Immature natural killer cell (primary cell): ENCODE results near the gene NRXN3. TPM values are rescaled to one million over a fixed set of nuclear protein-coding genes. Genes with fewer than 3 reads are reported as not detected.

Source experiments
- DNase-seq, 3 donors: peaks; one replicate each; pipeline ENCODE4 v3.0.0; 2022; ENCODE audit warnings: mixed read lengths in 1 of 3
- H3K27ac Mint-ChIP-seq, 6 donors: one replicate each; pipeline ENCODE4 v1.8.0; 2020; ENCODE audit warnings: mixed read lengths in 6 of 6, mild to moderate bottlenecking in 5 of 6, inconsistent platforms in 4 of 6, moderate library complexity in 3 of 6
- H3K27me3 Mint-ChIP-seq, 3 donors: one replicate each; pipeline ENCODE4 v1.8.0; 2020 to 2021; ENCODE audit warnings: low read depth in 3 of 3, mild to moderate bottlenecking in 3 of 3, mixed read lengths in 3 of 3, moderate library complexity in 3 of 3, inconsistent platforms in 1 of 3
- H3K36me3 Mint-ChIP-seq, 3 donors: one replicate each; pipeline ENCODE4 v1.8.0; 2020; ENCODE audit warnings: mixed read lengths in 3 of 3, inconsistent platforms in 2 of 3, mild to moderate bottlenecking in 2 of 3
- H3K4me1 Mint-ChIP-seq, 2 donors: one replicate each; pipeline ENCODE4 v1.8.0; 2020; ENCODE audit warnings: inconsistent platforms in 2 of 2, mild to moderate bottlenecking in 2 of 2, mixed read lengths in 2 of 2, moderate library complexity in 1 of 2
- H3K4me3 Mint-ChIP-seq, 5 donors: one replicate each; pipeline ENCODE4 v1.8.0; 2020; ENCODE audit warnings: mild to moderate bottlenecking in 5 of 5, mixed read lengths in 5 of 5, inconsistent platforms in 3 of 5, moderate library complexity in 3 of 5
- H3K9me3 Mint-ChIP-seq, 6 donors: one replicate each; pipeline ENCODE4 v1.8.0; 2020; ENCODE audit warnings: mild to moderate bottlenecking in 6 of 6, mixed read lengths in 6 of 6, inconsistent platforms in 4 of 6, moderate library complexity in 3 of 6
- polyA plus RNA-seq, 3 donors: library from polyadenylated mRNA; unstranded; fragments of 300-500 nt; fragmentation: Illumina TruSeq; gene quantifications; one replicate each; pipeline ENCODE4 v1.2.3, GENCODE V29; 2021

Gene NRXN3
- polyA plus RNA-seq, 3 donors from 2014 or later: not detected

DNA sequence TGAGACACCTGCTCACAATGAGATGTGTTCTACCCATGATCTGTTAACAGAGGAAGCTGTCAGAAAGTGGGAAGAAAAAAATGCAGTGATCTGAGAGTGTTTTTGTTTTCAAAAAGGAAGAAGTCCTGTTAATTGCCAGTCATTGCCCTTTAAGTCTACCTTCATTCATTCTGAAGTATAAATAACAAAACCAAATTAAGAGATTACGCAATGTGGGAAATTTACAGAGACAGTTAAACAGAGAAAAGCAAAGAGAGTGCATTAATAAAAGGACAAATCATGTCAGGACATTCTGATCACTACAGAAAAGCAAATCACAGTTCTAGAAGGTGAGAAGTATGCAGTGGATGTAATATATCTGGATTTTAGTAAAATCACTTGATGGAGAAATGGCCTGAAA is 154.2 kb downstream of the NRXN3 start:
- H3K9me3 Mint-ChIP-seq: peaks cover 0 to 14% (median 1%) of the 10 kb centered on the region in 6 donors
- H3K4me1 Mint-ChIP-seq: no peaks in the 10 kb centered on the region
- no peaks in the 10 kb centered on the region for H3K36me3 Mint-ChIP-seq
- DNase-seq: no peak
- H3K27me3 Mint-ChIP-seq: peaks cover 0 to 14% (median 3%) of the 10 kb centered on the region in 3 donors
- H3K27ac Mint-ChIP-seq: no peak overlapping the region
- no peak overlapping the region for H3K4me3 Mint-ChIP-seq

DNA sequence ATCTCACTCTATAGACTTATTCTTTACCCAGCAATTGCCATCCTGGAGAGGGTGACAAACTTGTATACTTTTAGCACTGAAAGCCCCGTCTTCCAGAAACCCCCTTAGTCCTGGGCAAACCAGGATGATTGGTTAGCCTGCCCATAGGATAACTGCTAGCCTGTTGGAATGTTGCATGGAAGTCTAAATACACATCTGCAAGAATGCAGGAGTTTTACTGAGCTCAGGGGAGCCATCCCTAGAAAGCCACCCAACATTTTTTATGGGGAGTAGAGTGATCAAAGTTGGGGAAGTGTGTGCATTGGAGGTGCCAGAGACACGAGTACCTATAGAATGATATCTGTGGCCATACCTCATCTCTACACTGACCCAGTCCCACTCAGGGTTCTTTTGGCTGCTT is 155.7 kb downstream of the NRXN3 start:
- H3K4me1 Mint-ChIP-seq: no peaks in the 10 kb centered on the region
- peaks cover 0 to 11% (median 0%) of the 10 kb centered on the region in 6 donors for H3K9me3 Mint-ChIP-seq
- no peak overlapping the region for H3K27ac Mint-ChIP-seq
- H3K36me3 Mint-ChIP-seq: no peaks in the 10 kb centered on the region
- no peak overlapping the region for H3K4me3 Mint-ChIP-seq
- no peak for DNase-seq
- H3K27me3 Mint-ChIP-seq: peaks cover 0 to 7% (median 3%) of the 10 kb centered on the region in 3 donors

DNA sequence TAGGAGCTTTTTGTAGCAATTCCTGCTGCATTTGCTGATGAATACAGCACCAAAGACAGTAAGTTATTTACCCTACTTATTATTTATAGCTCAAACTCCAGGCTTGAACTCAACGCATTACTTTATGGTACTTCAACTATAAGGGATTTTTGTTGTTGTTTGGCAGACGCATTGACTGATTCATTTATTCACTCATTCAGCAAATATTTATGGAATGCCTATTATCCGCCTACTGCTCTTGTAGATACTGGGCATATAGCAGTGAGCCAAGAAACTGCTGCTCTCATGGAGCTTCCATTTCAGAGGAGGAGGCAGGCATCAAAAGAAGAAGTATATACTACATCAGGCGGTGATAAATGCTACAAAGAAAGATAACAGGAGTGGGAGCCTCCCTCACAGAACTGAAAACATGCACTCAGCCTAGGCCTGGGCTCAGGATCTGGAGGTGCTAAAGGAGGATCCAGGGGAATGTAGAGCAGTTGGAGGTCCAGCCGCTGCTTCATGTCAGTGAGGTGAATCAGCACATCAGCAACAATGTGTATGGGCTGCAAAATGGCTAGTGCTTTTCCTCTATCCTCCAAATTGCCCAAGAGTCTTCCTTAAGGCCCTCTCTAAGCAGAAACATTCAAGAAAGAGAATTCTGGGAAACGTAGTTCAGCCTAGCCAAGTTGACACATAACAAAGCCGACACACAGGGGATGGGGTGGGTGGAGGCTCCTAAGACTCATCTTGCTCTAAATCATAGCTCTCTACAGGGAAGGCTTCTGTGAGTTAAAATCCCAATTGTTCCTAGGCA is 157.5 kb downstream of the NRXN3 start:
- Mint-ChIP-seq H3K4me3 (no peak overlapping the region), H3K36me3 (no peaks in the 10 kb centered on the region), H3K27me3 (peaks cover 0 to 4% (median 2%) of the 10 kb centered on the region in 3 donors), H3K27ac (no peak overlapping the region), H3K4me1 (no peaks in the 10 kb centered on the region), H3K9me3 (peaks cover 0 to 5% (median 0%) of the 10 kb centered on the region in 6 donors)
- DNase-seq: no peak

DNA sequence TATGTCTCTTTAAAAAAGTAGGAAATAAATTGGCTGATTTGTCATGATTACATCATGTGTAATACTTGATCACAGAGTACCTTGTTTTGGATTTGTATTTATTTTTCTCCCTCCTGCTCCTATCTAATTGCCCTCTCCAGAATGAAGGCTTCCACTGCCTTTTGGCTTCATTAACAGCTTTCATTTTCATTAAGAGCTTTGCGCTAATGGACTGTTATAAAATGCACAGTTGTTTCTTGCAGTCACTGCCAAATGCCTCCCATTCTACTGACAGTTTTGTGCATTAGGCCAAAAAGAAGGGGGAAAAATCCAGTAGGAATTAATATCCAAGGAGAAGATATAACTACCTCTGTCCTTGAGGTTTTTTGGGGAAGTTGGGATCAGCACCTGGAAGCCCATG is 159.2 kb downstream of the NRXN3 start:
- Mint-ChIP-seq H3K36me3 (no peaks in the 10 kb centered on the region), H3K4me1 (no peaks in the 10 kb centered on the region), H3K9me3 (peaks cover 0 to 6% (median 0%) of the 10 kb centered on the region in 6 donors), H3K27me3 (peaks cover 2 to 4% (median 2%) of the 10 kb centered on the region in 3 donors), H3K27ac (no peak overlapping the region), H3K4me3 (no peak overlapping the region)
- DNase-seq: no peak

DNA sequence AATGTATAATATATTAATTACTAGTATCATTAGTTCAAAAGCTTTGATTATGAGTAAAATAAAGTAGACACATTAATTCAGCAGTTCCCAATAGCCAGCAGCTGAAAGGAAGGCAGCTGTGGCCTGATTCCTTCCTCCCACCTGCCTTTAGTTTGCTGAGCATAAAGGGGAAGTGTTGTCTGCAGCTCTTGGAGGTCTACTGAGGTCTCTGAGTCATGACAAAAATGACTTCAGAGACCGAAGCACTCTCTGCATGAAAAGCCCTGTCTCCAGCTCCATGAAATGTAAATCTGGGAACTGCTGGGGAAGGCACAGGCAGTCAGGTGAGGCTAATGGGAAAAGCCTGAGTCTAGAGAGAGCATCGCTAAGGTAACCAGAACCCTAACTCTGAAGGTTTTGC is 165.4 kb downstream of the NRXN3 start:
- Mint-ChIP-seq H3K27me3 (peaks cover 0 to 4% (median 4%) of the 10 kb centered on the region in 3 donors), H3K27ac (no peak overlapping the region), H3K9me3 (peaks cover 0 to 2% (median 0%) of the 10 kb centered on the region in 6 donors), H3K4me1 (no peaks in the 10 kb centered on the region), H3K36me3 (no peaks in the 10 kb centered on the region), H3K4me3 (no peak overlapping the region)
- DNase-seq: no peak

DNA sequence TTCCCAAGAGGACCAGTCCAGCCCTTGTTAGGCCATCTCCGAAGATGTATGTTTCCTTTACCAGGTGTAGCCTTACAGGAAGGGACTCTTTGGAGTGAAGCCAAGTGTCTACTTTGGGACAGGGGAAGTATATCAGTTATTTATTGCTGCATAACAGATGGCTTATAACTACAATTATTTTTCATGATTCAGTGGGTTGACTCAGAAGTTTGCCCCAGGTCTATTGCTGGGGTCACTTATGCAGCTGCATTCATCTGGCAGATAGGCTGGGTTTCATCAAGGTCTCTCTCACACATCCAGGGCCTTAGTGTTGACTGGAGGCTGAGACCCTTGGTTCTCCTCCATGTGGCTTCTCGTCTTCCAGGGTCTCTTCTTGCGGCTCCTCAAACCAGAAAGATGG is 170.1 kb downstream of the NRXN3 start:
- Mint-ChIP-seq H3K4me1 (no peaks in the 10 kb centered on the region), H3K27me3 (peaks cover 0 to 3% (median 2%) of the 10 kb centered on the region in 3 donors), H3K27ac (no peak overlapping the region), H3K36me3 (no peaks in the 10 kb centered on the region), H3K9me3 (no peaks in the 10 kb centered on the region), H3K4me3 (no peak overlapping the region)
- no peak for DNase-seq

DNA sequence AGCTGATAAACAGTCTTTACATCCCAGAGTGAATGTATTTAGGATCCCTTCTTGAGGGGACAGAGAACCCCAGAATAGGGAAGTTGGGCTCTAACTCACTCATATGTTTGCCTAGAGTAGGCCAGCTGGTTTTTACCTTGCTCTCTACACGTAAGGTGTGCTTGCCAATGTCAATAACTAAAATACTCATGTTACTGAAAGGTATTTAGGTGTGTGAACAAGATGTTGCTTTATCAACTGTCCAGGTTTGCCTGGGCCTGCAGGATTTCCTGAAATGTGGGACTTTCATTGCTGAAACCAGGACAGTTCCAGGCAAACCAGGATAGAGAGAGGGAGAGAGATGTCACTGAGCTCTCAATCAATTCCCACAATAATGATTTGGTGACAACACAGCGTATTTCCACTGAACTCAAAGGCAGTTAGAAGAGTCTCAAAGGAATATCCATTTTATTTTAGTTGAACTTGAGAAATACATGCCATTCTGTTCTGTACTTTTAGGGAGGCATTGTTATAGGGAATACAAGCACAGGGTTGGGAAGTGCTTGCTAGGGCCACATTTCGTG is 171.7 kb downstream of the NRXN3 start:
- H3K4me1 Mint-ChIP-seq: no peaks in the 10 kb centered on the region
- no peak overlapping the region for H3K27ac Mint-ChIP-seq
- H3K9me3 Mint-ChIP-seq: no peaks in the 10 kb centered on the region
- no peak overlapping the region for H3K4me3 Mint-ChIP-seq
- DNase-seq: no peak
- no peaks in the 10 kb centered on the region for H3K36me3 Mint-ChIP-seq
- H3K27me3 Mint-ChIP-seq: peaks cover 0 to 2% (median 2%) of the 10 kb centered on the region in 3 donors

DNA sequence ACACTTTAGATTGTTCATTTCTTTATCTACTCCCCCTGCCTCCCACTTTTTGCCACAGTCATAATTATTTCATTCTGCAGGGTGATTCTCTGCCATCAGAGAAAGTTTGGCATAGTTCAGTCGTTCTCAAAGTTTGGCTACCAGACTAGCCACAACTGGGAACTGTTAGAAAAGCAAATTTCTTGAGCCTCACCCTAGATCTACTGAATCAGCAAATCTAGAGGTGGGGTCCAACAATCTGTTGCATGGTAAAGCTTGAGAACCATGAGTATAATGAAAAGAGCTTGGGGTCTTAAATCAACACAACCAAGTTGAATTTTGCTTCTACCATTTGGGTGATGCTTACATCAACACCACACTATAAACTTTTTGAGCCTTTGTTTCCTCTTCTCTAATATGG is 172.7 kb downstream of the NRXN3 start:
- H3K4me1 Mint-ChIP-seq: no peaks in the 10 kb centered on the region
- no peaks in the 10 kb centered on the region for H3K9me3 Mint-ChIP-seq
- DNase-seq: no peak
- H3K4me3 Mint-ChIP-seq: no peak overlapping the region
- peaks cover 0 to 2% (median 2%) of the 10 kb centered on the region in 3 donors for H3K27me3 Mint-ChIP-seq
- H3K27ac Mint-ChIP-seq: no peak overlapping the region
- H3K36me3 Mint-ChIP-seq: no peaks in the 10 kb centered on the region

DNA sequence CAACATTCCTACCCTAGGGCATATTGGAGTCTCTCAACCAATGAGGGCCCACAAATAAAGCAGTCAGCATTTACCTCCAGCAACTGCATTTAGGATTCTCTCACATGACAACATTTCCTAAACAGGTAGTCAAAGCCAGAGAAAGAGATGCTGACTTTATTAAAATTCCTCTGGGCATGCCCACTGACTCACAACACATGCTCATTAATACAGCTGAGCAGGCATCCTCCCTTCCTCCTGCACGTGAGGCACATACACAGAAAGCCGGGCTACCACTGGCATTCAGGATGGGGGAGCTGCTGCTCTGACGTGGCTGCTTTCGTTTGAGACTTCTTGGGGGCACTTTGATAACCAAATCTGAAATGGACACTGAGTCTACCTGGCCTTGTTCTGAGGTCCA is 174.1 kb downstream of the NRXN3 start:
- Mint-ChIP-seq H3K27ac (no peak overlapping the region), H3K36me3 (no peaks in the 10 kb centered on the region)

DNA sequence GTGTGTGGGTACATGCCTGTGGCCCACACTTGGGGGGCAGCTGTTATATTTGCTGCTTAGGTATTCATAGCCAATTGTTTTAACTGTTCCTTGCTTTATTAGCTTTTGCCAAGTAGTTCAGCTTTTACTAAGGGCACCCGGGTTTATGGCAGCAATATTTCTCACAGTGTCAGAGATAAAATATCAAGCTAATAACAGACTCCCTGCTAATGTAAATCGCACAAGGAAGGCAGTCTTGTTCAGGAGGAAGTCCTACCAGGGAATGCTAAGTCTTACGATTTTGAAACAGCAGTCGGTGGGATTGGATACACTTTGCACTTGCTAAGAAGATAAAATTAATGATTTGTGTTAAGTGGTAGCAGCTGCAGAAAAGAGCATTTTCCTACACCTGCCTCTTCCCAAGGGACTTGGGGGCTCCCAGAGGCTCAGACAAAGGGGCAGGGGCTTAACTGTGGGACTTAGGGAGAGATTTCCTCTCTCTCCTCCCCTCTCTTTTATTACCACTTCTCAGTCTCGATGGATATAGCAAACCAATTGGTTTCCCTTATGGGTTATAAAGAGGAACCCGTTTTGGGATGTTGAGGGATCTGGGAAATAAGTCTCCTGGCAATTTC is 175.1 kb downstream of the NRXN3 start:
- no peak overlapping the region for H3K27ac Mint-ChIP-seq
- peaks cover 0 to under 1% (median 0%) of the 10 kb centered on the region in 6 donors for H3K9me3 Mint-ChIP-seq
- no peak for DNase-seq
- no peaks in the 10 kb centered on the region for H3K36me3 Mint-ChIP-seq
- H3K4me3 Mint-ChIP-seq: no peak overlapping the region
- H3K27me3 Mint-ChIP-seq: peaks cover 0 to 2% (median 1%) of the 10 kb centered on the region in 3 donors
- no peaks in the 10 kb centered on the region for H3K4me1 Mint-ChIP-seq

More for the DNA sequence above, 174.1 kb downstream of the NRXN3 start:
- no peaks in the 10 kb centered on the region for H3K9me3 Mint-ChIP-seq
- no peak for DNase-seq
- H3K4me3 Mint-ChIP-seq: no peak overlapping the region
- peaks cover 0 to 2% (median under 1%) of the 10 kb centered on the region in 3 donors for H3K27me3 Mint-ChIP-seq
- no peaks in the 10 kb centered on the region for H3K4me1 Mint-ChIP-seq

DNA sequence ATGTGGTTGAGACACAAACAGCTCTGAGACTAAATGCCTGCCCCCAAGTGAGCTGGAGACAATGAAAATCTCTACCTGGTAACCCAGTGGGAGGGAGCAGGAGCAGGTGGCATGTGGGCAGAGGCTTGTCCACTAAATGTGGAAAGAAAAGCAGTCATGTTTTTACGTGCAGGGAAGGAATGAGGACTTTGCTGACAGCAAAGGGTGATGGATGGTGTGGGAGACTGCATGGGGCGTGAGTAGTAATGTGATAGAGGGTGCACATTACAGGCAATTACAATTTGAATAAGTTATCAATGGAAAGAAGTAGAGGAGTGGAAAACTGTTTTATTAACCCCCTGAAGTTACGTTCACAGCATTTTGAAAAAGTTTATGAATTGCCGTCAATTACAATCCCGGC is 176.6 kb downstream of the NRXN3 start:
- no peak overlapping the region for H3K27ac Mint-ChIP-seq
- no peak for DNase-seq
- H3K4me3 Mint-ChIP-seq: no peak overlapping the region
- H3K9me3 Mint-ChIP-seq: peaks cover 0 to 4% (median 0%) of the 10 kb centered on the region in 6 donors
- H3K27me3 Mint-ChIP-seq: peaks cover 2 to 4% (median 2%) of the 10 kb centered on the region in 3 donors
- no peaks in the 10 kb centered on the region for H3K36me3 Mint-ChIP-seq
- H3K4me1 Mint-ChIP-seq: no peaks in the 10 kb centered on the region

DNA sequence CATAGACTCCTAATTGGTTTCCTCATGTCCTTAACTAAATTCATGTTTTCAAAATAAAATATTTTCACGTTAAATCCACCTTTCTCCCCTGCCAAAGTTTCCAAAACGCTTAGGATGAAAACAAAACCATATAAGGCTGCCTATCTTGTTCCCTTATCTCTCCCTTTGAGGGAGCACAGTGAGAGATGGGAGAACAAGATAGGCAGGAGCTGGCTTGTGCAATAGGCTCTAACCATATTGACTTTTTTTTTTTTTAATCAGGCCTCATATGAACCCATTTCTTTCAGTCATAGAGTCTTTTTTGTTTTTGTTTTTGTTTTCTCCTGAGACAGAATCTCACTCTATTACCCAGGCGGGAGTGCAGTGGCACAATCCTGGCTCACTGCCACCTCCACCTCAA is 184.9 kb downstream of the NRXN3 start:
- Mint-ChIP-seq H3K4me1 (no peaks in the 10 kb centered on the region), H3K4me3 (no peak overlapping the region), H3K9me3 (peaks cover 0 to 6% (median 0%) of the 10 kb centered on the region in 6 donors), H3K27me3 (peaks cover 0 to 8% (median 5%) of the 10 kb centered on the region in 3 donors), H3K27ac (no peak overlapping the region), H3K36me3 (no peaks in the 10 kb centered on the region)
- DNase-seq: no peak

DNA sequence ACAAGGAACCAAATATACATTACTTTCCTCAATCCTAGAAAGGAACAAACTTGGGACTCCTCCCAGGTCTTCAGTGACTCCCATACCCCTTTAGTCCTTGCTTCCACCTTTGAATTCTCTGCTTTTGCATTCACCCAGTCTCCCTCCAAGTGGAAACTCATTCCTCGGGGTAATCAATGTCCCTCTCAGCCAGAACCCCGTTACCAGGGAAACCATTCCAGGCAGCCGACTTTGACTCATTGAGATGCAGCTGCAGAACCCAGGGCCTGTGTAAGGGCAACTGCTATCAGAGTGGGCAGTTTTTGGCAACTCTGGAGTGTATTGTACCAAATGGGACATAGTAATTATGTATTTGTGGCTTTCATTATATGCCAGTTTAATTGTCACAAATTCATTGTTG is 186.2 kb downstream of the NRXN3 start:
- H3K4me3 Mint-ChIP-seq: no peak overlapping the region
- H3K9me3 Mint-ChIP-seq: peaks cover 0 to 2% (median 0%) of the 10 kb centered on the region in 6 donors
- H3K27me3 Mint-ChIP-seq: peaks cover 2 to 8% (median 2%) of the 10 kb centered on the region in 3 donors
- H3K36me3 Mint-ChIP-seq: no peaks in the 10 kb centered on the region
- no peak overlapping the region for H3K27ac Mint-ChIP-seq
- no peak for DNase-seq
- H3K4me1 Mint-ChIP-seq: no peaks in the 10 kb centered on the region

DNA sequence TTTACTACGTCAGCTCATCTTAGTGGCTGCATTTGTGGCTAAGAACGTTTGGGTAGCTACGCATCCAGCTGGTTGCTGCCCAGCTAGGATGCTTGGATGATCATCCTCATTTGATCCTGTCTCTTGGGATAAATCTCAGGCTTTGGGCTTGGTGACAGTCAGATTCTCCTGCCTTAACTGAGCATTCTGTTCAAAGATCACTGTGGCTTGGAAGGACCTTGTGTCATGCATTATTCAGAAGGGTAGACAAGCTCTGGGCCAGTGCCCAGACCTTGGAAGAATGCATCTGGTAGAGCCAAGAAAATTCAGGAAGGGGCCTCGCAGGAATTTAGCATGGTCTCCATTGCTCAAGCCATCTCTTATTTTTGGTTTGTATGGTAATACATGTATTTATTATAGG is 188.4 kb downstream of the NRXN3 start:
- peaks cover 2 to 3% (median 2%) of the 10 kb centered on the region in 3 donors for H3K27me3 Mint-ChIP-seq
- H3K4me3 Mint-ChIP-seq: no peak overlapping the region
- DNase-seq: no peak
- H3K4me1 Mint-ChIP-seq: no peaks in the 10 kb centered on the region
- H3K9me3 Mint-ChIP-seq: peaks cover 0 to 3% (median 0%) of the 10 kb centered on the region in 6 donors
- H3K27ac Mint-ChIP-seq: no peak overlapping the region
- H3K36me3 Mint-ChIP-seq: no peaks in the 10 kb centered on the region
